Effector CD8-positive, alpha-beta T cell (primary cell): ENCODE measurements around the gene IER2.
"Not testable (repeated sequence)": the region's sequence is repeated elsewhere in the genome, so short reads cannot be mapped to it uniquely, and the experiment has no call there.

ENCODE experiments used
- DNase-seq: peaks from one replicate; lab custom pipeline; 2025; lab: John Stamatoyannopoulos, UW

IER2 gene

DNA sequence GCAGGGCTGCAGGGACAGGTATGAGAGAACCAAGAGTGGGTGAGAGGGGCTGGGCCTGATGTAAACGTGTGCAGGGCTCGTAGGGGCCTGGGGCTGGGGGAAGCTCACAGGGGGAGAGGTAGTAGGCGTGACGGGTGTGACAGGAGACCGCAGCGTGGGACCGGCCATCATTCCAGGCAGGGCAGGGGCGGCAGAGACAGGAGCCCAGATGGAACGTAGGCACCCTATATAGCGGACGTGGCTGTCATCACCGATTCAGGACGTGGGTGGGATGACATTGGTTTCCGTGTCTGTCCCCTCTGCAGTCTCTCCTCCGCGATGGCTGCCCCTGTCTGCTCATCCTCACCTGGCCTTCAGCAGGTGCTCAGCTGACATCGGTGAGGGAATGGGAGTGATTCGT is 48.4 kb downstream of the IER2 start:
- DNase-seq: no peak

DNA sequence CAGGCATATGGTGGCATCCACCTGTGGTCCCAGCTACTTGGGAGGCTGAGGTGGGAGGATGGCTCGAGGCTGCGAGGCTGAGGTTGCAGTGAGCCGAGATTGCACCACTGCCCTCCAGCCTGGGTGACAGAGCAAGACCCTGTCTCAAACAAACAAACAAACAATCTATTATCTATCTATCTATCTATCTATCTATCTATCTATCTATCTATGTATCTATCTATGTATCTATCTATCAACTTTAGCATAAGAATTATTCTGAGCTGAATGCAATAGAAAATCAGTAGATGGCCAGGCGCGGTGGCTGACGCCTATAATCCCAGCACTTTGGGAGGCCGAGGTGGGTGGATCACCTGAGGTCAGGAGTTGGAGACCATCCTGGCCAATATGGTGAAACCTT is 51.9 kb downstream of the IER2 start:
- DNase-seq: not testable (repeated sequence)
